Endothelial cell of umbilical vein (primary cell): ENCODE data around the gene SEC22C. TPM values are rescaled to one million over a fixed set of nuclear protein-coding genes. Genes with fewer than 3 reads are reported as not detected.

Experiments used
- BruUV-seq: library from RNA; stranded (reverse); fragments of 400-500 nt; replicated peaks from 2 replicates; lab custom pipeline; 2021; lab: Mats Ljungman, UMichigan
- CTCF ChIA-PET: fragments of 300-600, 350-600 bp; sonication (Branson Sonifier 250); formaldehyde crosslinking; loops from one replicate; lab custom pipeline; 2021; ENCODE audit warnings: antibody characterized with exemption, inconsistent platforms; lab: Charles Lee
- POLR2A ChIA-PET: fragments of 300-600, 350-600 bp; sonication (Branson Sonifier 250); formaldehyde crosslinking; loops from one replicate; lab custom pipeline; 2021; ENCODE audit warnings: antibody characterized with exemption, inconsistent platforms; lab: Charles Lee
- DNase-seq: peaks from one replicate; pipeline ENCODE4 v3.0.0-alpha.2; 2011; ENCODE audit warnings: low read depth, low spot score
- FAIRE-seq: peaks from 2 replicates; lab custom pipeline; 2011; peaks lifted over from hg19 to GRCh38; lab: Jason Lieb, UNC
- H2AFZ ChIP-seq: 2 replicates; pipeline ENCODE4 v1.6.0; 2012; ENCODE audit warnings: low read depth, low read length, control low read depth, inconsistent platforms
- H3K27ac ChIP-seq: 2 replicates; pipeline ENCODE4 v1.5.1; 2011; ENCODE audit warnings: low read depth, mild to moderate bottlenecking, control low read depth, low read length, moderate library complexity; ENCODE audit not compliant: insufficient read depth
- H3K27me3 ChIP-seq, 2 experiments: 2 replicates each; pipeline versions ENCODE4 v1.6.0 to v1.6.1; 2011; ENCODE audit warnings: low read length in 2 of 2, mixed read lengths in 1 of 2; ENCODE audit not compliant: control insufficient read depth in 2 of 2, insufficient read depth in 2 of 2
- H3K36me3 ChIP-seq, 2 experiments: 2 replicates in 1 of 2; 3 replicates in 1 of 2; pipeline ENCODE4 v1.5.1; 2011; ENCODE audit warnings: low read length in 2 of 2, mild to moderate bottlenecking in 1 of 2, moderate library complexity in 1 of 2; ENCODE audit not compliant: control insufficient read depth in 2 of 2, insufficient read depth in 2 of 2; ENCODE audit errors: extremely low read depth in 1 of 2
- H3K4me1 ChIP-seq: 3 replicates; pipeline ENCODE4 v1.5.1; 2011; ENCODE audit warnings: mild to moderate bottlenecking, low read length; ENCODE audit not compliant: control insufficient read depth, insufficient read depth; ENCODE audit errors: extremely low read depth
- H3K4me2 ChIP-seq: 2 replicates; pipeline ENCODE4 v1.6.1; 2011; ENCODE audit warnings: low read length, control low read depth, mixed read lengths; ENCODE audit not compliant: insufficient read depth
- H3K4me3 ChIP-seq, 3 experiments: fragments of 200-600 bp in 1 of 3; sonication (generic), shearing (Covaris generic) in 1 of 3; replicated peaks in 1 of 3; 2 replicates each; pipeline ENCODE4 v1.5.1; 2011 to 2016; ENCODE audit warnings: control low read depth in 3 of 3, low read length in 3 of 3, mild to moderate bottlenecking in 2 of 3, inconsistent platforms in 1 of 3, low read depth in 1 of 3, moderate library complexity in 1 of 3; ENCODE audit not compliant: insufficient read depth in 1 of 3
- H3K79me2 ChIP-seq: 2 replicates; pipeline ENCODE4 v1.6.0; 2012; ENCODE audit warnings: low read length, inconsistent platforms; ENCODE audit not compliant: control insufficient read depth, insufficient read depth
- H3K9ac ChIP-seq: replicated peaks from 2 replicates; pipeline ENCODE3; 2011; ENCODE audit warnings: low read length, control low read depth; ENCODE audit not compliant: insufficient read depth; ENCODE audit errors: extremely low read depth
- H3K9me1 ChIP-seq: replicated peaks from 3 replicates; pipeline ENCODE4 v1.6.0; 2011; ENCODE audit warnings: mild to moderate bottlenecking, low read length; ENCODE audit not compliant: control insufficient read depth, insufficient read depth; ENCODE audit errors: extremely low read depth
- H3K9me3 ChIP-seq: replicated peaks from 2 replicates; pipeline ENCODE4 v1.5.1; 2012; ENCODE audit warnings: low read length, inconsistent platforms; ENCODE audit not compliant: control insufficient read depth, insufficient read depth
- H4K20me1 ChIP-seq: replicated peaks from 2 replicates; pipeline ENCODE3; 2011; ENCODE audit warnings: mild to moderate bottlenecking, low read length; ENCODE audit not compliant: control insufficient read depth, insufficient read depth; ENCODE audit errors: extremely low read depth
- CTCF ChIP-seq, 2 donors: IDR thresholded peaks; 1 replicate in 1 of 2; 2 replicates in 1 of 2; pipeline ENCODE4 v1.5.1; 2011; ENCODE audit warnings: low read length in 2 of 2, mild to moderate bottlenecking in 2 of 2, moderate library complexity in 2 of 2, control low read depth in 1 of 2, inconsistent platforms in 1 of 2, low read depth in 1 of 2; ENCODE audit not compliant: insufficient read depth in 1 of 2; ENCODE audit errors: extremely low read depth in 1 of 2
- EZH2 ChIP-seq: IDR thresholded peaks from 2 replicates; pipeline ENCODE4 v1.6.1; 2012; ENCODE audit warnings: borderline replicate concordance, low read depth, mild to moderate bottlenecking, moderate library complexity, low read length, inconsistent platforms; ENCODE audit not compliant: severe bottlenecking
- FOS ChIP-seq: IDR thresholded peaks from 2 replicates; pipeline ENCODE4 v1.6.1; 2011; ENCODE audit warnings: mild to moderate bottlenecking, low read length, moderate library complexity, borderline replicate concordance; ENCODE audit not compliant: insufficient read depth
- GATA2 ChIP-seq: IDR thresholded peaks from 2 replicates; pipeline ENCODE4 v1.7.0; 2011; ENCODE audit warnings: low read depth, mild to moderate bottlenecking, moderate library complexity, mixed read lengths, low read length; ENCODE audit not compliant: insufficient read length, insufficient read depth
- JUN ChIP-seq: IDR thresholded peaks from 2 replicates; pipeline ENCODE4 v1.6.1; 2011; ENCODE audit warnings: borderline replicate concordance, low read depth; ENCODE audit not compliant: insufficient read length, insufficient read depth
- MAX ChIP-seq: IDR thresholded peaks from 2 replicates; pipeline ENCODE4 v1.6.1; 2011; ENCODE audit not compliant: insufficient read depth, insufficient read length
- MYC ChIP-seq: IDR thresholded peaks from one replicate; pipeline ENCODE4 v1.6.1; 2011; ENCODE audit warnings: mild to moderate bottlenecking, low read depth, low read length
- POLR2A ChIP-seq: IDR thresholded peaks from 2 replicates; pipeline ENCODE4 v1.6.1; 2012; ENCODE audit warnings: low read depth, mild to moderate bottlenecking, control low read depth, low read length
- POLR2AphosphoS5 ChIP-seq: IDR thresholded peaks from 2 replicates; pipeline ENCODE4 v1.6.1; 2012; ENCODE audit warnings: low read depth, mild to moderate bottlenecking, control low read depth, low read length, moderate library complexity; ENCODE audit not compliant: insufficient read depth
- dilution Hi-C: fragments of 300-500 bp; cut with MboI; formaldehyde crosslinking; loops from one replicate; pipeline ENCODE4 v1.15.0; 2019; ENCODE audit warnings: low sequenced_read_pairs; ENCODE audit not compliant: extremely low pct_ligation_motif_present
- intact Hi-C: fragments of 100-400 bp; cut with micrococcal nuclease; formaldehyde crosslinking; loops from one replicate; pipeline ENCODE4 v1.10.0; 2022
- polyA plus RNA-seq, 4 experiments: library from polyadenylated mRNA; depleted of rRNA in 3 of 4; stranded (reverse) in 3 of 4; unstranded in 1 of 4; fragments of >200 nt; gene quantifications; 2 replicates each; pipeline versions ENCODE4 v1.2.1 to v1.2.3, GENCODE V29; 2011 to 2012; ENCODE audit warnings: missing spikeins in 1 of 4
- total RNA-seq: library from RNA; stranded (reverse); gene quantifications from 2 replicates; pipeline ENCODE4 v1.2.3, GENCODE V29; 2021

Gene SEC22C
- total and polyA plus RNA-seq, 2 donors (not counting 3 experiments of a cell fraction or from before 2014, with no cell fraction given) = 43.9 to 61.9 TPM

- no peaks in the 10 kb centered on the region for H4K20me1 ChIP-seq
- FAIRE-seq = no peak
- peaks cover 10 to 18% of the 10 kb centered on the region in 2 experiments for H3K27me3 ChIP-seq
- H3K27ac ChIP-seq = no peak overlapping the region
- H3K9me1 ChIP-seq = no peaks in the 10 kb centered on the region
- H3K79me2 ChIP-seq = no peaks in the 10 kb centered on the region
- POLR2A ChIA-PET = no interaction called here
- H3K4me1 ChIP-seq = no peaks in the 10 kb centered on the region
- no peak overlapping the region for H3K4me3 ChIP-seq
- H3K4me2 ChIP-seq = no peak overlapping the region
- no peak for TF ChIP-seq MAX
- no peak for TF ChIP-seq FOS
- no peak for TF ChIP-seq EZH2
- no peak for TF ChIP-seq JUN
- TF ChIP-seq POLR2A = no peak
- no peak for TF ChIP-seq MYC
- no peak for TF ChIP-seq GATA2
- no peak for TF ChIP-seq POLR2AphosphoS5
- TF ChIP-seq CTCF (IDR thresholded peaks at IDR 0.05; ENCODE audit: extremely low read depth in 1 of 2, insufficient read depth in 1 of 2, low read depth in 1 of 2, low read length in 2 of 2) = no peak
- dilution Hi-C loops (no loop called here), intact Hi-C loops (no loop called here)
- no TSS peak for BruUV-seq
- H2AFZ ChIP-seq = no peak overlapping the region
- CTCF ChIA-PET = interaction anchor here (1.3 to 2.4 kb wide), 3 partner anchors 10 to 264 kb away, joined by 4 to 8 read pairs (median 5); partner anchors contain the start of gene VIPR1
- DNase-seq = no peak
- H3K9me3 ChIP-seq = no peaks in the 10 kb centered on the region
- H3K9ac ChIP-seq = no peak overlapping the region
- H3K36me3 ChIP-seq = no peaks in the 10 kb centered on the region
Observed at GRCh38 chr3:42511736-42512135, 70.0 kb downstream of the SEC22C start.
